ENCODE data around the gene NIPBL. TPM values are rescaled to one million over a fixed set of nuclear protein-coding genes. Genes with fewer than 3 reads are reported as not detected.

NIPBL gene
- total and polyA plus RNA-seq, 2 of the 8 experiments (the other 6 are each of a cell fraction or from before 2014, with no cell fraction given), result 21.1 to 53.5 TPM

DNA sequence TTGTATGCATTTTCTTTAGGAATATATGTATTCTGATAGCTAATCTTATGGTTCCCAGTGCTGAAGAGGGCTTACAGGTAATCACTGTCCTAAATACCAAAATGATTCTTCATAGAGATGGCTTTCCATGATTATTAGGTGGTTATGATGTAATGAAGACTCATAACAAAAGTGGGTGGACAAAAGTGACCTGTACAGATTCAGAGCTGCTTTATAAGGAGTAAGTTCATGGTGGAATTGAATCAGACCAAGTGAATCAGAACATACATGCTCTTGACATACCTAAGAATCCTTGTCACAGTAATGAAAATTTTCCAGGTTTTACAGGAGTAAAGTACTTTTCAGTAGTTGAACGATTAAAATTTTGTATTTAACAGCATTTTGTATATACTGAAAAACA lies 105.6 kb downstream of the NIPBL start (continued):
- TF ChIP-seq CHD1 (IDR thresholded peaks at IDR 0.05; ENCODE audit: low read depth, low read length), result no peak
- TF ChIP-seq, protein P1, sequence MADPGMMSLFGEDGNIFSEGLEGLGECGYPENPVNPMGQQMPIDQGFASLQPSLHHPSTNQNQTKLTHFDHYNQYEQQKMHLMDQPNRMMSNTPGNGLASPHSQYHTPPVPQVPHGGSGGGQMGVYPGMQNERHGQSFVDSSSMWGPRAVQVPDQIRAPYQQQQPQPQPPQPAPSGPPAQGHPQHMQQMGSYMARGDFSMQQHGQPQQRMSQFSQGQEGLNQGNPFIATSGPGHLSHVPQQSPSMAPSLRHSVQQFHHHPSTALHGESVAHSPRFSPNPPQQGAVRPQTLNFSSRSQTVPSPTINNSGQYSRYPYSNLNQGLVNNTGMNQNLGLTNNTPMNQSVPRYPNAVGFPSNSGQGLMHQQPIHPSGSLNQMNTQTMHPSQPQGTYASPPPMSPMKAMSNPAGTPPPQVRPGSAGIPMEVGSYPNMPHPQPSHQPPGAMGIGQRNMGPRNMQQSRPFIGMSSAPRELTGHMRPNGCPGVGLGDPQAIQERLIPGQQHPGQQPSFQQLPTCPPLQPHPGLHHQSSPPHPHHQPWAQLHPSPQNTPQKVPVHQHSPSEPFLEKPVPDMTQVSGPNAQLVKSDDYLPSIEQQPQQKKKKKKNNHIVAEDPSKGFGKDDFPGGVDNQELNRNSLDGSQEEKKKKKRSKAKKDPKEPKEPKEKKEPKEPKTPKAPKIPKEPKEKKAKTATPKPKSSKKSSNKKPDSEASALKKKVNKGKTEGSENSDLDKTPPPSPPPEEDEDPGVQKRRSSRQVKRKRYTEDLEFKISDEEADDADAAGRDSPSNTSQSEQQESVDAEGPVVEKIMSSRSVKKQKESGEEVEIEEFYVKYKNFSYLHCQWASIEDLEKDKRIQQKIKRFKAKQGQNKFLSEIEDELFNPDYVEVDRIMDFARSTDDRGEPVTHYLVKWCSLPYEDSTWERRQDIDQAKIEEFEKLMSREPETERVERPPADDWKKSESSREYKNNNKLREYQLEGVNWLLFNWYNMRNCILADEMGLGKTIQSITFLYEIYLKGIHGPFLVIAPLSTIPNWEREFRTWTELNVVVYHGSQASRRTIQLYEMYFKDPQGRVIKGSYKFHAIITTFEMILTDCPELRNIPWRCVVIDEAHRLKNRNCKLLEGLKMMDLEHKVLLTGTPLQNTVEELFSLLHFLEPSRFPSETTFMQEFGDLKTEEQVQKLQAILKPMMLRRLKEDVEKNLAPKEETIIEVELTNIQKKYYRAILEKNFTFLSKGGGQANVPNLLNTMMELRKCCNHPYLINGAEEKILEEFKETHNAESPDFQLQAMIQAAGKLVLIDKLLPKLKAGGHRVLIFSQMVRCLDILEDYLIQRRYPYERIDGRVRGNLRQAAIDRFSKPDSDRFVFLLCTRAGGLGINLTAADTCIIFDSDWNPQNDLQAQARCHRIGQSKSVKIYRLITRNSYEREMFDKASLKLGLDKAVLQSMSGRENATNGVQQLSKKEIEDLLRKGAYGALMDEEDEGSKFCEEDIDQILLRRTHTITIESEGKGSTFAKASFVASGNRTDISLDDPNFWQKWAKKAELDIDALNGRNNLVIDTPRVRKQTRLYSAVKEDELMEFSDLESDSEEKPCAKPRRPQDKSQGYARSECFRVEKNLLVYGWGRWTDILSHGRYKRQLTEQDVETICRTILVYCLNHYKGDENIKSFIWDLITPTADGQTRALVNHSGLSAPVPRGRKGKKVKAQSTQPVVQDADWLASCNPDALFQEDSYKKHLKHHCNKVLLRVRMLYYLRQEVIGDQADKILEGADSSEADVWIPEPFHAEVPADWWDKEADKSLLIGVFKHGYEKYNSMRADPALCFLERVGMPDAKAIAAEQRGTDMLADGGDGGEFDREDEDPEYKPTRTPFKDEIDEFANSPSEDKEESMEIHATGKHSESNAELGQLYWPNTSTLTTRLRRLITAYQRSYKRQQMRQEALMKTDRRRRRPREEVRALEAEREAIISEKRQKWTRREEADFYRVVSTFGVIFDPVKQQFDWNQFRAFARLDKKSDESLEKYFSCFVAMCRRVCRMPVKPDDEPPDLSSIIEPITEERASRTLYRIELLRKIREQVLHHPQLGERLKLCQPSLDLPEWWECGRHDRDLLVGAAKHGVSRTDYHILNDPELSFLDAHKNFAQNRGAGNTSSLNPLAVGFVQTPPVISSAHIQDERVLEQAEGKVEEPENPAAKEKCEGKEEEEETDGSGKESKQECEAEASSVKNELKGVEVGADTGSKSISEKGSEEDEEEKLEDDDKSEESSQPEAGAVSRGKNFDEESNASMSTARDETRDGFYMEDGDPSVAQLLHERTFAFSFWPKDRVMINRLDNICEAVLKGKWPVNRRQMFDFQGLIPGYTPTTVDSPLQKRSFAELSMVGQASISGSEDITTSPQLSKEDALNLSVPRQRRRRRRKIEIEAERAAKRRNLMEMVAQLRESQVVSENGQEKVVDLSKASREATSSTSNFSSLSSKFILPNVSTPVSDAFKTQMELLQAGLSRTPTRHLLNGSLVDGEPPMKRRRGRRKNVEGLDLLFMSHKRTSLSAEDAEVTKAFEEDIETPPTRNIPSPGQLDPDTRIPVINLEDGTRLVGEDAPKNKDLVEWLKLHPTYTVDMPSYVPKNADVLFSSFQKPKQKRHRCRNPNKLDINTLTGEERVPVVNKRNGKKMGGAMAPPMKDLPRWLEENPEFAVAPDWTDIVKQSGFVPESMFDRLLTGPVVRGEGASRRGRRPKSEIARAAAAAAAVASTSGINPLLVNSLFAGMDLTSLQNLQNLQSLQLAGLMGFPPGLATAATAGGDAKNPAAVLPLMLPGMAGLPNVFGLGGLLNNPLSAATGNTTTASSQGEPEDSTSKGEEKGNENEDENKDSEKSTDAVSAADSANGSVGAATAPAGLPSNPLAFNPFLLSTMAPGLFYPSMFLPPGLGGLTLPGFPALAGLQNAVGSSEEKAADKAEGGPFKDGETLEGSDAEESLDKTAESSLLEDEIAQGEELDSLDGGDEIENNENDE (IDR thresholded peaks at IDR 0.05; ENCODE audit: insufficient replicate concordance, low read length), result no peak
- TF ChIP-seq KDM1A (IDR thresholded peaks at IDR 0.05; ENCODE audit: borderline replicate concordance, low read length), result no peak
- TF ChIP-seq SP2 (IDR thresholded peaks at IDR 0.05; ENCODE audit: low read length), result no peak
- no peak for TF ChIP-seq KDM5A (IDR thresholded peaks at IDR 0.05; ENCODE audit: low read length)

Measured in H1 (cell line).